GM23338 (cell line): ENCODE data around the gene CNRIP1. TPM values are rescaled to one million over a fixed set of nuclear protein-coding genes. Genes with fewer than 3 reads are reported as not detected.

Experiments used
- ATAC-seq: fragments of 200-7000 bp; cut with Tn5 transposase; 3 replicates; pipeline ENCODE4 v1.9.1; 2020
- DNase-seq: peaks from one replicate; pipeline ENCODE4 v3.0.0-alpha.2; 2015; ENCODE audit warnings: low spot score
- H2AFZ ChIP-seq: fragments of 200-600 bp; sonication (generic); 2 replicates; pipeline ENCODE4 v1.8.0; 2016; ENCODE audit warnings: antibody characterized with exemption, mild to moderate bottlenecking, moderate library complexity
- H3F3A ChIP-seq: fragments of 200-600 bp; sonication (generic); replicated peaks from 2 replicates; pipeline ENCODE4 v1.8.0; 2017; ENCODE audit warnings: antibody characterized with exemption, mixed run types, low read depth
- H3K27ac ChIP-seq: fragments of 200-600 bp; sonication (generic); 2 replicates; pipeline ENCODE4 v1.6.1; 2016; ENCODE audit warnings: low read depth
- H3K27me3 ChIP-seq: fragments of 200-600 bp; sonication (generic); 2 replicates; pipeline ENCODE4 v1.8.0; 2016; ENCODE audit warnings: mild to moderate bottlenecking, mixed run types, moderate library complexity; ENCODE audit not compliant: insufficient read depth
- H3K36me3 ChIP-seq: fragments of 200-600 bp; sonication (generic); 2 replicates; pipeline ENCODE4 v1.8.0; 2016; ENCODE audit warnings: mild to moderate bottlenecking; ENCODE audit not compliant: insufficient read depth
- H3K4me1 ChIP-seq: fragments of 200-600 bp; sonication (generic); 2 replicates; pipeline ENCODE4 v1.8.0; 2016; ENCODE audit warnings: mild to moderate bottlenecking, moderate library complexity; ENCODE audit not compliant: insufficient read depth
- H3K4me2 ChIP-seq: fragments of 200-600 bp; sonication (generic); 2 replicates; pipeline ENCODE4 v1.7.1; 2017; ENCODE audit warnings: mixed run types
- H3K4me3 ChIP-seq: fragments of 200-600 bp; sonication (generic); 2 replicates; pipeline ENCODE4 v1.6.1; 2016; ENCODE audit warnings: mixed run types
- H3K79me2 ChIP-seq: fragments of 200-600 bp; sonication (generic); replicated peaks from 2 replicates; pipeline ENCODE4 v1.8.0; 2017; ENCODE audit warnings: mild to moderate bottlenecking; ENCODE audit not compliant: insufficient read depth
- H3K9me2 ChIP-seq: fragments of 200-600 bp; sonication (generic); 2 replicates; pipeline ENCODE4 v1.8.0; 2017; ENCODE audit not compliant: insufficient read depth
- H4K20me1 ChIP-seq: fragments of 200-600 bp; sonication (generic); replicated peaks from 2 replicates; pipeline ENCODE4 v1.8.0; 2017; ENCODE audit warnings: mild to moderate bottlenecking; ENCODE audit not compliant: insufficient read depth
- H3K27ac Mint-ChIP-seq: 2 replicates; pipeline ENCODE4 v1.8.0; 2020; ENCODE audit warnings: inconsistent platforms, mild to moderate bottlenecking, moderate library complexity, mixed read lengths
- H3K27me3 Mint-ChIP-seq: 3 replicates; pipeline ENCODE4 v1.8.0; 2022; ENCODE audit warnings: low read depth, mild to moderate bottlenecking, moderate library complexity, mixed read lengths, inconsistent platforms; ENCODE audit not compliant: insufficient read depth, poor library complexity
- H3K36me3 Mint-ChIP-seq: 3 replicates; pipeline ENCODE4 v1.8.0; 2021; ENCODE audit warnings: low read depth, mild to moderate bottlenecking, inconsistent platforms, moderate library complexity, mixed read lengths
- H3K4me1 Mint-ChIP-seq: 3 replicates; pipeline ENCODE4 v1.8.0; 2020; ENCODE audit warnings: mild to moderate bottlenecking, inconsistent platforms, mixed read lengths
- H3K4me3 Mint-ChIP-seq: 3 replicates; pipeline ENCODE4 v1.8.0; 2021; ENCODE audit warnings: moderate library complexity, mild to moderate bottlenecking, inconsistent platforms, mixed read lengths
- H3K9me3 Mint-ChIP-seq: 3 replicates; pipeline ENCODE4 v1.8.0; 2020; ENCODE audit warnings: moderate library complexity, mild to moderate bottlenecking, inconsistent platforms, mixed read lengths
- CREB1 ChIP-seq: fragments of 250-450 bp; sonication (Bioruptor Pico); IDR thresholded peaks from 2 replicates; pipeline ENCODE4 v1.5.0; 2020; ENCODE audit warnings: low read depth, mild to moderate bottlenecking, moderate library complexity
- EZH2 ChIP-seq: fragments of 200-600 bp; sonication (generic); IDR thresholded peaks from one replicate; pipeline ENCODE4 v1.8.0; 2017; ENCODE audit warnings: antibody characterized with exemption, mild to moderate bottlenecking, low read depth; ENCODE audit not compliant: unreplicated experiment
- EZH2phosphoT487 ChIP-seq: fragments of 200-600 bp; sonication (generic); IDR thresholded peaks from one replicate; pipeline ENCODE4 v1.8.1; 2018; ENCODE audit warnings: antibody characterized with exemption; ENCODE audit not compliant: unreplicated experiment
- JUNB ChIP-seq: IDR thresholded peaks from one replicate; pipeline ENCODE4 v1.6.1; 2016; ENCODE audit warnings: antibody characterized with exemption; ENCODE audit not compliant: unreplicated experiment
- NANOG ChIP-seq: IDR thresholded peaks from 2 replicates; pipeline ENCODE4 v1.6.1; 2016; ENCODE audit warnings: antibody characterized with exemption, borderline replicate concordance
- POLR2AphosphoS5 ChIP-seq: IDR thresholded peaks from 2 replicates; pipeline ENCODE4 v1.6.1; 2016; ENCODE audit warnings: antibody characterized with exemption, low read depth
- STAT1 ChIP-seq: IDR thresholded peaks from one replicate; pipeline ENCODE4 v1.6.1; 2016; ENCODE audit warnings: antibody characterized with exemption; ENCODE audit not compliant: unreplicated experiment
- ZNF114 ChIP-seq: fragments of 250-450 bp; sonication (Bioruptor Pico); IDR thresholded peaks from 2 replicates; pipeline ENCODE4 v1.5.0; 2020; ENCODE audit warnings: mild to moderate bottlenecking, moderate library complexity
- ZNF331 ChIP-seq: fragments of 250-450 bp; sonication (Bioruptor Pico); IDR thresholded peaks from 2 replicates; pipeline ENCODE4 v1.5.0; 2020; ENCODE audit warnings: low read depth, mild to moderate bottlenecking, moderate library complexity
- polyA plus RNA-seq: library from polyadenylated mRNA; unstranded; fragments of >200 nt; fragmentation: Nextera tagmentation; extraction: Ambion mirVana; gene quantifications from 2 replicates; pipeline ENCODE4 v1.2.1, GENCODE V29; 2016
- total RNA-seq: library from RNA; depleted of rRNA; stranded (reverse); fragments of >200 nt; shearing (Covaris generic); gene quantifications from 2 replicates; pipeline ENCODE4 v1.2.3, GENCODE V29; 2014
- TF ChIP-seq, protein P1 (sequence below), 2 experiments: fragments of 200-600 bp in 1 of 2; sonication (generic) in 1 of 2; conservative IDR thresholded peaks; 2 replicates each; pipeline versions ENCODE4 v1.5.1 to v1.6.1; 2016 to 2017; ENCODE audit warnings: antibody characterized with exemption in 2 of 2, low read depth in 2 of 2, mild to moderate bottlenecking in 2 of 2, moderate library complexity in 1 of 2
- TF ChIP-seq, protein P2 (sequence below): IDR thresholded peaks from one replicate; pipeline ENCODE4 v1.6.1; 2018; ENCODE audit warnings: antibody characterized with exemption; ENCODE audit not compliant: unreplicated experiment
- TF ChIP-seq, protein P3 (sequence below): IDR thresholded peaks from 2 replicates; pipeline ENCODE4 v1.6.1; 2016; ENCODE audit warnings: antibody characterized with exemption
- TF ChIP-seq, protein P4 (sequence below): fragments of 250-450 bp; sonication (Bioruptor Pico); IDR thresholded peaks from 2 replicates; pipeline ENCODE4 v1.5.0; 2020; ENCODE audit warnings: mild to moderate bottlenecking, moderate library complexity

The CNRIP1 gene
- total and polyA plus RNA-seq, 2 experiments from 2014 or later = 5.9 to 6.9 TPM

- Histone ChIP-seq H3K4me3 (no peak overlapping the region), H3K9me2 (no peaks in the 10 kb centered on the region), H2AFZ (no peak overlapping the region), H4K20me1 (no peaks in the 10 kb centered on the region), H3K79me2 (no peaks in the 10 kb centered on the region), H3F3A (no peaks in the 10 kb centered on the region), H3K4me2 (no peak overlapping the region), H3K27me3 (peaks cover 10% of the 10 kb centered on the region), H3K36me3 (no peaks in the 10 kb centered on the region), H3K27ac (no peak overlapping the region), H3K4me1 (no peaks in the 10 kb centered on the region)
- ATAC-seq = no peak
- H3K27me3 Mint-ChIP-seq = peaks cover 11% of the 10 kb centered on the region
- H3K4me3 Mint-ChIP-seq = no peak overlapping the region
- TF ChIP-seq STAT1 = no peak
- TF ChIP-seq, protein P1, sequence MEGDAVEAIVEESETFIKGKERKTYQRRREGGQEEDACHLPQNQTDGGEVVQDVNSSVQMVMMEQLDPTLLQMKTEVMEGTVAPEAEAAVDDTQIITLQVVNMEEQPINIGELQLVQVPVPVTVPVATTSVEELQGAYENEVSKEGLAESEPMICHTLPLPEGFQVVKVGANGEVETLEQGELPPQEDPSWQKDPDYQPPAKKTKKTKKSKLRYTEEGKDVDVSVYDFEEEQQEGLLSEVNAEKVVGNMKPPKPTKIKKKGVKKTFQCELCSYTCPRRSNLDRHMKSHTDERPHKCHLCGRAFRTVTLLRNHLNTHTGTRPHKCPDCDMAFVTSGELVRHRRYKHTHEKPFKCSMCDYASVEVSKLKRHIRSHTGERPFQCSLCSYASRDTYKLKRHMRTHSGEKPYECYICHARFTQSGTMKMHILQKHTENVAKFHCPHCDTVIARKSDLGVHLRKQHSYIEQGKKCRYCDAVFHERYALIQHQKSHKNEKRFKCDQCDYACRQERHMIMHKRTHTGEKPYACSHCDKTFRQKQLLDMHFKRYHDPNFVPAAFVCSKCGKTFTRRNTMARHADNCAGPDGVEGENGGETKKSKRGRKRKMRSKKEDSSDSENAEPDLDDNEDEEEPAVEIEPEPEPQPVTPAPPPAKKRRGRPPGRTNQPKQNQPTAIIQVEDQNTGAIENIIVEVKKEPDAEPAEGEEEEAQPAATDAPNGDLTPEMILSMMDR (conservative IDR thresholded peaks at IDR 0.05; ENCODE audit: low read depth in 2 of 2) = no peak
- TF ChIP-seq, protein P2, sequence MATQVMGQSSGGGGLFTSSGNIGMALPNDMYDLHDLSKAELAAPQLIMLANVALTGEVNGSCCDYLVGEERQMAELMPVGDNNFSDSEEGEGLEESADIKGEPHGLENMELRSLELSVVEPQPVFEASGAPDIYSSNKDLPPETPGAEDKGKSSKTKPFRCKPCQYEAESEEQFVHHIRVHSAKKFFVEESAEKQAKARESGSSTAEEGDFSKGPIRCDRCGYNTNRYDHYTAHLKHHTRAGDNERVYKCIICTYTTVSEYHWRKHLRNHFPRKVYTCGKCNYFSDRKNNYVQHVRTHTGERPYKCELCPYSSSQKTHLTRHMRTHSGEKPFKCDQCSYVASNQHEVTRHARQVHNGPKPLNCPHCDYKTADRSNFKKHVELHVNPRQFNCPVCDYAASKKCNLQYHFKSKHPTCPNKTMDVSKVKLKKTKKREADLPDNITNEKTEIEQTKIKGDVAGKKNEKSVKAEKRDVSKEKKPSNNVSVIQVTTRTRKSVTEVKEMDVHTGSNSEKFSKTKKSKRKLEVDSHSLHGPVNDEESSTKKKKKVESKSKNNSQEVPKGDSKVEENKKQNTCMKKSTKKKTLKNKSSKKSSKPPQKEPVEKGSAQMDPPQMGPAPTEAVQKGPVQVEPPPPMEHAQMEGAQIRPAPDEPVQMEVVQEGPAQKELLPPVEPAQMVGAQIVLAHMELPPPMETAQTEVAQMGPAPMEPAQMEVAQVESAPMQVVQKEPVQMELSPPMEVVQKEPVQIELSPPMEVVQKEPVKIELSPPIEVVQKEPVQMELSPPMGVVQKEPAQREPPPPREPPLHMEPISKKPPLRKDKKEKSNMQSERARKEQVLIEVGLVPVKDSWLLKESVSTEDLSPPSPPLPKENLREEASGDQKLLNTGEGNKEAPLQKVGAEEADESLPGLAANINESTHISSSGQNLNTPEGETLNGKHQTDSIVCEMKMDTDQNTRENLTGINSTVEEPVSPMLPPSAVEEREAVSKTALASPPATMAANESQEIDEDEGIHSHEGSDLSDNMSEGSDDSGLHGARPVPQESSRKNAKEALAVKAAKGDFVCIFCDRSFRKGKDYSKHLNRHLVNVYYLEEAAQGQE = no peak
- TF ChIP-seq, protein P3, sequence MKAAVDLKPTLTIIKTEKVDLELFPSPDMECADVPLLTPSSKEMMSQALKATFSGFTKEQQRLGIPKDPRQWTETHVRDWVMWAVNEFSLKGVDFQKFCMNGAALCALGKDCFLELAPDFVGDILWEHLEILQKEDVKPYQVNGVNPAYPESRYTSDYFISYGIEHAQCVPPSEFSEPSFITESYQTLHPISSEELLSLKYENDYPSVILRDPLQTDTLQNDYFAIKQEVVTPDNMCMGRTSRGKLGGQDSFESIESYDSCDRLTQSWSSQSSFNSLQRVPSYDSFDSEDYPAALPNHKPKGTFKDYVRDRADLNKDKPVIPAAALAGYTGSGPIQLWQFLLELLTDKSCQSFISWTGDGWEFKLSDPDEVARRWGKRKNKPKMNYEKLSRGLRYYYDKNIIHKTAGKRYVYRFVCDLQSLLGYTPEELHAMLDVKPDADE = no peak
- no peak for TF ChIP-seq EZH2phosphoT487
- no peak for TF ChIP-seq POLR2AphosphoS5
- no peak for TF ChIP-seq EZH2
- TF ChIP-seq, protein P4, sequence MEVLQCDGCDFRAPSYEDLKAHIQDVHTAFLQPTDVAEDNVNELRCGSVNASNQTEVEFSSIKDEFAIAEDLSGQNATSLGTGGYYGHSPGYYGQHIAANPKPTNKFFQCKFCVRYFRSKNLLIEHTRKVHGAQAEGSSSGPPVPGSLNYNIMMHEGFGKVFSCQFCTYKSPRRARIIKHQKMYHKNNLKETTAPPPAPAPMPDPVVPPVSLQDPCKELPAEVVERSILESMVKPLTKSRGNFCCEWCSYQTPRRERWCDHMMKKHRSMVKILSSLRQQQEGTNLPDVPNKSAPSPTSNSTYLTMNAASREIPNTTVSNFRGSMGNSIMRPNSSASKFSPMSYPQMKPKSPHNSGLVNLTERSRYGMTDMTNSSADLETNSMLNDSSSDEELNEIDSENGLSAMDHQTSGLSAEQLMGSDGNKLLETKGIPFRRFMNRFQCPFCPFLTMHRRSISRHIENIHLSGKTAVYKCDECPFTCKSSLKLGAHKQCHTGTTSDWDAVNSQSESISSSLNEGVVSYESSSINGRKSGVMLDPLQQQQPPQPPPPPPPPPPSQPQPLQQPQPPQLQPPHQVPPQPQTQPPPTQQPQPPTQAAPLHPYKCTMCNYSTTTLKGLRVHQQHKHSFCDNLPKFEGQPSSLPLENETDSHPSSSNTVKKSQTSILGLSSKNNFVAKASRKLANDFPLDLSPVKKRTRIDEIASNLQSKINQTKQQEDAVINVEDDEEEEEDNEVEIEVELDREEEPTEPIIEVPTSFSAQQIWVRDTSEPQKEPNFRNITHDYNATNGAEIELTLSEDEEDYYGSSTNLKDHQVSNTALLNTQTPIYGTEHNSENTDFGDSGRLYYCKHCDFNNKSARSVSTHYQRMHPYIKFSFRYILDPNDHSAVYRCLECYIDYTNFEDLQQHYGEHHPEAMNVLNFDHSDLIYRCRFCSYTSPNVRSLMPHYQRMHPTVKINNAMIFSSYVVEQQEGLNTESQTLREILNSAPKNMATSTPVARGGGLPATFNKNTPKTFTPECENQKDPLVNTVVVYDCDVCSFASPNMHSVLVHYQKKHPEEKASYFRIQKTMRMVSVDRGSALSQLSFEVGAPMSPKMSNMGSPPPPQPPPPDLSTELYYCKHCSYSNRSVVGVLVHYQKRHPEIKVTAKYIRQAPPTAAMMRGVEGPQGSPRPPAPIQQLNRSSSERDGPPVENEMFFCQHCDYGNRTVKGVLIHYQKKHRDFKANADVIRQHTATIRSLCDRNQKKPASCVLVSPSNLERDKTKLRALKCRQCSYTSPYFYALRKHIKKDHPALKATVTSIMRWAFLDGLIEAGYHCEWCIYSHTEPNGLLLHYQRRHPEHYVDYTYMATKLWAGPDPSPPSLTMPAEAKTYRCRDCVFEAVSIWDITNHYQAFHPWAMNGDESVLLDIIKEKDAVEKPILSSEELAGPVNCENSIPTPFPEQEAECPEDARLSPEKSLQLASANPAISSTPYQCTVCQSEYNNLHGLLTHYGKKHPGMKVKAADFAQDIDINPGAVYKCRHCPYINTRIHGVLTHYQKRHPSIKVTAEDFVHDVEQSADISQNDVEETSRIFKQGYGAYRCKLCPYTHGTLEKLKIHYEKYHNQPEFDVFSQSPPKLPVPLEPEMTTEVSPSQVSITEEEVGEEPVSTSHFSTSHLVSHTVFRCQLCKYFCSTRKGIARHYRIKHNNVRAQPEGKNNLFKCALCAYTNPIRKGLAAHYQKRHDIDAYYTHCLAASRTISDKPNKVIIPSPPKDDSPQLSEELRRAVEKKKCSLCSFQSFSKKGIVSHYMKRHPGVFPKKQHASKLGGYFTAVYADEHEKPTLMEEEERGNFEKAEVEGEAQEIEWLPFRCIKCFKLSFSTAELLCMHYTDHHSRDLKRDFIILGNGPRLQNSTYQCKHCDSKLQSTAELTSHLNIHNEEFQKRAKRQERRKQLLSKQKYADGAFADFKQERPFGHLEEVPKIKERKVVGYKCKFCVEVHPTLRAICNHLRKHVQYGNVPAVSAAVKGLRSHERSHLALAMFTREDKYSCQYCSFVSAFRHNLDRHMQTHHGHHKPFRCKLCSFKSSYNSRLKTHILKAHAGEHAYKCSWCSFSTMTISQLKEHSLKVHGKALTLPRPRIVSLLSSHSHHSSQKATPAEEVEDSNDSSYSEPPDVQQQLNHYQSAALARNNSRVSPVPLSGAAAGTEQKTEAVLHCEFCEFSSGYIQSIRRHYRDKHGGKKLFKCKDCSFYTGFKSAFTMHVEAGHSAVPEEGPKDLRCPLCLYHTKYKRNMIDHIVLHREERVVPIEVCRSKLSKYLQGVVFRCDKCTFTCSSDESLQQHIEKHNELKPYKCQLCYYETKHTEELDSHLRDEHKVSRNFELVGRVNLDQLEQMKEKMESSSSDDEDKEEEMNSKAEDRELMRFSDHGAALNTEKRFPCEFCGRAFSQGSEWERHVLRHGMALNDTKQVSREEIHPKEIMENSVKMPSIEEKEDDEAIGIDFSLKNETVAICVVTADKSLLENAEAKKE = no peak
- no peak for TF ChIP-seq ZNF114 (CRISPR knock-in tag)
- TF ChIP-seq CREB1 = no peak
- TF ChIP-seq NANOG = no peak
- no peak for TF ChIP-seq JUNB
- no peak for TF ChIP-seq ZNF331
- H3K27ac Mint-ChIP-seq = no peak overlapping the region
- no peaks in the 10 kb centered on the region for H3K36me3 Mint-ChIP-seq
- no peaks in the 10 kb centered on the region; the same call in 2 of the 3 replicates for H3K9me3 Mint-ChIP-seq
- H3K4me1 Mint-ChIP-seq = peaks cover 5% of the 10 kb centered on the region; the same call in 1 of the 3 replicates
- no peak for DNase-seq
Measured at GRCh38 chr2:68363721-68364120, 44.0 kb upstream of the CNRIP1 start.
